DND-41 (cell line): ENCODE data around the gene RGL3.
"Not testable (repeated sequence)": the region's sequence is repeated elsewhere in the genome, so short reads cannot be mapped to it uniquely, and the experiment has no call there.

ENCODE experiments used
- CTCF ChIP-seq: IDR thresholded peaks from 2 replicates; pipeline ENCODE4 v1.5.1; 2012; ENCODE audit warnings: borderline replicate concordance, low read length, moderate library complexity, mild to moderate bottlenecking; ENCODE audit not compliant: poor library complexity, severe bottlenecking; ENCODE audit errors: extremely low read depth
- EZH2 ChIP-seq: IDR thresholded peaks from 3 replicates; pipeline ENCODE4 v1.6.1; 2012; ENCODE audit warnings: borderline replicate concordance, low read depth, mild to moderate bottlenecking, moderate library complexity, low read length, inconsistent platforms; ENCODE audit not compliant: severe bottlenecking

- not testable (repeated sequence) for TF ChIP-seq CTCF, EZH2
Measured at GRCh38 chr19:11406703-11407236, 12.3 kb downstream of the RGL3 start.
